ENCODE measurements around the gene ITPRIPL2.

Gene ITPRIPL2

GRCh38 chr16:19093631-19094541 lies 19.9 kb upstream of the ITPRIPL2 start:
- DNase-seq (ENCODE audit: low spot score) = no peak

- no peak for DNase-seq (ENCODE audit: low spot score)
These were observed 19.0 kb upstream of the ITPRIPL2 start for GRCh38 chr16:19094542-19095365.

GRCh38 chr16:19095654-19096053 lies 18.1 kb upstream of the ITPRIPL2 start:
- DNase-seq (ENCODE audit: low spot score) = no peak

GRCh38 chr16:19098173-19098572 lies 15.6 kb upstream of the ITPRIPL2 start:
- DNase-seq (ENCODE audit: low spot score) = no peak

GRCh38 chr16:19102187-19102872 lies 11.4 kb upstream of the ITPRIPL2 start:
- no peak for DNase-seq (ENCODE audit: low spot score)

GRCh38 chr16:19104607-19105006 lies 9.2 kb upstream of the ITPRIPL2 start:
- DNase-seq (ENCODE audit: low spot score) = peak; percentile 56

GRCh38 chr16:19105131-19105530 lies 8.6 kb upstream of the ITPRIPL2 start:
- DNase-seq (ENCODE audit: low spot score) = no peak

- no peak for DNase-seq (ENCODE audit: low spot score)
These were observed 7.7 kb upstream of the ITPRIPL2 start for GRCh38 chr16:19105891-19106624.

GRCh38 chr16:19106625-19107020 lies 7.1 kb upstream of the ITPRIPL2 start:
- DNase-seq (ENCODE audit: low spot score) = no peak

- no peak for DNase-seq (ENCODE audit: low spot score)
These were observed 5.1 kb upstream of the ITPRIPL2 start for GRCh38 chr16:19108409-19109287.

GRCh38 chr16:19109288-19109664 lies 4.5 kb upstream of the ITPRIPL2 start:
- no peak for DNase-seq (ENCODE audit: low spot score)

- DNase-seq (ENCODE audit: low spot score) = no peak
These were observed 3.0 kb upstream of the ITPRIPL2 start for GRCh38 chr16:19110537-19111360.

GRCh38 chr16:19112099-19112407 lies 1.7 kb upstream of the ITPRIPL2 start:
- DNase-seq (ENCODE audit: low spot score) = no peak

- peak; percentile 69 for DNase-seq (ENCODE audit: low spot score)
These were observed 789 bp downstream of the ITPRIPL2 start for GRCh38 chr16:19114359-19115147.

- DNase-seq (ENCODE audit: low spot score) = no peak
These were observed 1.6 kb downstream of the ITPRIPL2 start for GRCh38 chr16:19115148-19116021.

- no peak for DNase-seq (ENCODE audit: low spot score)
These were observed 3.1 kb downstream of the ITPRIPL2 start for GRCh38 chr16:19116711-19117449.

GRCh38 chr16:19118938-19119431 lies 5.2 kb downstream of the ITPRIPL2 start:
- DNase-seq (ENCODE audit: low spot score) = no peak
